GM12878 (cell line): ENCODE data around the gene MTHFD2. TPM values are rescaled to one million over a fixed set of nuclear protein-coding genes. Genes with fewer than 3 reads are reported as not detected.

Experiments used
- ATAC-seq: fragments of 200-7000 bp; cut with Tn5 transposase; 3 replicates; pipeline ENCODE4 v1.9.1; 2020; ENCODE audit warnings: mild to moderate bottlenecking, moderate library complexity
- BruUV-seq: library from RNA; stranded (reverse); fragments of 400-500 nt; replicated peaks from 2 replicates; lab custom pipeline; 2021; lab: Mats Ljungman, UMichigan
- CTCF ChIA-PET: fragments of 300-600 bp; sonication (Branson Sonifier 250); formaldehyde crosslinking; extraction: SDS; loops from one replicate; lab custom pipeline; 2021; ENCODE audit warnings: inconsistent platforms; lab: Yijun Ruan, JAX
- POLR2A ChIA-PET: fragments of 350-600 bp; formaldehyde crosslinking; extraction: SDS; loops from one replicate; lab custom pipeline; 2021; ENCODE audit warnings: inconsistent platforms; lab: Charles Lee
- RAD21 ChIA-PET: fragments of 300-600 bp; sonication (Branson Sonifier 250); formaldehyde crosslinking; loops from one replicate; lab custom pipeline; 2023; ENCODE audit warnings: antibody characterized with exemption; ENCODE audit not compliant: unreplicated experiment; lab: Charles Lee
- SMC1A ChIA-PET: fragments of 300-600 bp; sonication (Branson Sonifier 250); formaldehyde crosslinking; loops from one replicate; lab custom pipeline; 2023; ENCODE audit not compliant: unreplicated experiment, uncharacterized antibody; lab: Charles Lee
- DNase-seq: peaks from one replicate; pipeline ENCODE4 v3.0.0-alpha.2; 2011; ENCODE audit warnings: low read depth, low spot score
- FAIRE-seq: peaks from 3 replicates; lab custom pipeline; 2011; peaks lifted over from hg19 to GRCh38; lab: Jason Lieb, UNC
- H2AFZ ChIP-seq: 2 replicates; pipeline ENCODE4 v1.6.0; 2011; ENCODE audit warnings: low read depth, low read length, control low read depth; ENCODE audit not compliant: control insufficient read depth
- H3K27ac ChIP-seq: 2 replicates; pipeline ENCODE4 v1.5.1; 2011; ENCODE audit warnings: control low read depth; ENCODE audit not compliant: control insufficient read depth, insufficient read depth
- H3K27me3 ChIP-seq, 2 experiments: replicated peaks in 1 of 2; 2 replicates each; pipeline versions ENCODE4 v1.6.0 to v1.6.1; 2011; ENCODE audit warnings: low read length in 1 of 2; ENCODE audit not compliant: control insufficient read depth in 2 of 2, insufficient read depth in 2 of 2
- H3K36me3 ChIP-seq, 2 experiments: 2 replicates each; pipeline ENCODE4 v1.5.1; 2011; ENCODE audit warnings: low read length in 1 of 2; ENCODE audit not compliant: control insufficient read depth in 2 of 2, insufficient read depth in 2 of 2
- H3K4me1 ChIP-seq: 2 replicates; pipeline ENCODE4 v1.6.1; 2011; ENCODE audit warnings: mild to moderate bottlenecking, low read length, moderate library complexity, mixed read lengths; ENCODE audit not compliant: control insufficient read depth, insufficient read depth
- H3K4me2 ChIP-seq: 2 replicates; pipeline ENCODE4 v1.6.0; 2011; ENCODE audit warnings: control low read depth; ENCODE audit not compliant: control insufficient read depth, insufficient read depth
- H3K4me3 ChIP-seq: fragments of 200-600 bp; sonication (generic); 2 replicates; pipeline ENCODE4 v1.5.1; 2016
- H3K79me2 ChIP-seq: 2 replicates; pipeline ENCODE4 v1.6.0; 2011; ENCODE audit warnings: low read length; ENCODE audit not compliant: control insufficient read depth, insufficient read depth
- H3K9ac ChIP-seq: 2 replicates; pipeline ENCODE4 v1.8.0; 2011; ENCODE audit warnings: low read length, control low read depth, mixed read lengths; ENCODE audit not compliant: control insufficient read depth, insufficient read depth
- H3K9me3 ChIP-seq: replicated peaks from 3 replicates; pipeline ENCODE4 v1.5.1; 2011; ENCODE audit warnings: mild to moderate bottlenecking, low read length; ENCODE audit not compliant: control insufficient read depth, insufficient read depth
- H4K20me1 ChIP-seq: 2 replicates; pipeline ENCODE4 v1.6.0; 2011; ENCODE audit not compliant: control insufficient read depth, insufficient read depth
- BACH1 ChIP-seq: fragments of 450-650 bp; IDR thresholded peaks from 2 replicates; pipeline ENCODE4 v1.6.1; 2017; ENCODE audit warnings: mild to moderate bottlenecking, borderline replicate concordance
- CHD1 ChIP-seq: IDR thresholded peaks from 2 replicates; pipeline ENCODE4 v1.6.1; 2012; ENCODE audit warnings: low read depth, low read length, improper control_type of control experiment
- CHD2 ChIP-seq: IDR thresholded peaks from 2 replicates; pipeline ENCODE4 v1.6.1; 2011; ENCODE audit warnings: low read depth, low read length, improper control_type of control experiment, borderline replicate concordance
- DPF2 ChIP-seq: fragments of 450-650 bp; IDR thresholded peaks from 2 replicates; pipeline ENCODE4 v1.6.1; 2017; ENCODE audit warnings: mild to moderate bottlenecking
- IKZF1 ChIP-seq: fragments of 450-650 bp; conservative IDR thresholded peaks from 2 replicates; pipeline ENCODE4 v1.6.1; 2017; ENCODE audit warnings: antibody characterized with exemption, mild to moderate bottlenecking
- KLF5 ChIP-seq: fragments of 450-650 bp; IDR thresholded peaks from 2 replicates; pipeline ENCODE4 v1.6.1; 2014; ENCODE audit warnings: mild to moderate bottlenecking; ENCODE audit not compliant: partially characterized antibody
- LARP7 ChIP-seq: fragments of 450-650 bp; IDR thresholded peaks from 2 replicates; pipeline ENCODE4 v1.6.1; 2017; ENCODE audit warnings: mild to moderate bottlenecking
- MAX ChIP-seq: IDR thresholded peaks from 2 replicates; pipeline ENCODE4 v1.6.1; 2012; ENCODE audit warnings: low read depth, low read length, improper control_type of control experiment
- NBN ChIP-seq: fragments of 450-650 bp; IDR thresholded peaks from 2 replicates; pipeline ENCODE4 v1.6.1; 2016
- NFIC ChIP-seq: IDR thresholded peaks from 2 replicates; pipeline ENCODE4 v1.6.1; 2012; ENCODE audit warnings: low read depth, mild to moderate bottlenecking, inconsistent platforms, low read length, moderate library complexity
- NR2F1 ChIP-seq: fragments of 450-650 bp; conservative IDR thresholded peaks from 2 replicates; pipeline ENCODE4 v1.6.1; 2017; ENCODE audit warnings: mild to moderate bottlenecking
- PAX5 ChIP-seq: IDR thresholded peaks from 2 replicates; pipeline ENCODE4 v1.6.1; 2011; ENCODE audit warnings: low read depth, low read length, borderline replicate concordance
- PML ChIP-seq: IDR thresholded peaks from 2 replicates; pipeline ENCODE4 v1.6.1; 2012; ENCODE audit warnings: low read length, inconsistent platforms
- RUNX3 ChIP-seq: IDR thresholded peaks from 2 replicates; pipeline ENCODE4 v1.6.1; 2012; ENCODE audit warnings: low read length, inconsistent platforms
- SMAD5 ChIP-seq: IDR thresholded peaks from 2 replicates; pipeline ENCODE4 v1.6.1; 2016; ENCODE audit warnings: antibody characterized with exemption, low read depth
- YY1 ChIP-seq: IDR thresholded peaks from 2 replicates; pipeline ENCODE4 v1.6.1; 2011; ENCODE audit warnings: low read depth, mild to moderate bottlenecking, low read length
- ZNF24 ChIP-seq: fragments of 450-650 bp; IDR thresholded peaks from 2 replicates; pipeline ENCODE4 v1.6.1; 2017; ENCODE audit warnings: antibody characterized with exemption, mild to moderate bottlenecking
- WGBS: methylation state at CpG from one replicate; pipeline ENCODE4 v1.1.6; 2016; ENCODE audit warnings: low lambda C conversion rate; ENCODE audit not compliant: insufficient replicate concordance, insufficient coverage; ENCODE audit errors: missing lambda C conversion rate; 5-methylcytosine and 5-hydroxymethylcytosine counted together
- in situ Hi-C: fragments of 300-500 bp; cut with MboI; formaldehyde crosslinking; loops from 9 replicates; pipeline ENCODE4 v1.14.3; 2018; ENCODE audit warnings: mixed read lengths
- intact Hi-C: fragments of 100-400 bp; cut with micrococcal nuclease; formaldehyde crosslinking; loops from one replicate; pipeline ENCODE4 v1.14.2; 2022; ENCODE audit not compliant: unreplicated experiment
- polyA plus RNA-seq, 11 experiments: library from polyadenylated mRNA; depleted of rRNA in 4 of 11; unstranded in 6 of 11; stranded (reverse) in 5 of 11; fragments of >200 nt; fragmentation: Nextera tagmentation in 4 of 11; fragmentation: Illumina TruSeq in 1 of 11; extraction: Ambion mirVana in 4 of 11; extraction: Trizol in 1 of 11; gene quantifications; 1 replicate in 1 of 11; 2 replicates in 10 of 11; pipeline versions ENCODE4 v1.2.1 to v1.2.3, GENCODE V29; 2011 to 2016; ENCODE audit warnings: inconsistent platforms in 2 of 11, missing spikeins in 2 of 11, low read depth in 1 of 11
- total RNA-seq, 4 experiments: library from RNA; depleted of rRNA in 3 of 4; stranded (reverse); fragments of >200 nt in 3 of 4; fragmentation: Illumina TruSeq in 1 of 4; extraction: Trizol in 1 of 4; gene quantifications; 2 replicates each; pipeline versions ENCODE4 v1.2.1 to v1.2.3, GENCODE V29; 2013 to 2021
- TF ChIP-seq, protein P1 (sequence below): fragments of 450-650 bp; IDR thresholded peaks from 2 replicates; pipeline ENCODE4 v1.6.1; 2016; ENCODE audit warnings: mild to moderate bottlenecking
- TF ChIP-seq, protein P2 (sequence below): fragments of 450-650 bp; conservative IDR thresholded peaks from 2 replicates; pipeline ENCODE4 v1.6.1; 2017; ENCODE audit warnings: mild to moderate bottlenecking, moderate library complexity

The MTHFD2 gene
- total and polyA plus RNA-seq, 10 of the 15 experiments (the other 5 are each of a cell fraction or from before 2014, with no cell fraction given), result 128 to 292 (median 150) TPM

GRCh38 chr2:74199275-74199701 lies 873 bp downstream of the MTHFD2 start (continued):
- peak; percentile 49; the same call in 1 of the 2 replicates for TF ChIP-seq LARP7
- TF ChIP-seq NBN, result 0 out of 2 replicates have a peak, but pooled peaks have one; percentile 5
- no peak for TF ChIP-seq CHD1
- TF ChIP-seq MAX, result 0 out of 2 replicates have a peak, but pooled peaks have one; percentile 16
- TF ChIP-seq PML, result 0 out of 2 replicates have a peak, but pooled peaks have one; percentile 13
- TF ChIP-seq, protein P1, sequence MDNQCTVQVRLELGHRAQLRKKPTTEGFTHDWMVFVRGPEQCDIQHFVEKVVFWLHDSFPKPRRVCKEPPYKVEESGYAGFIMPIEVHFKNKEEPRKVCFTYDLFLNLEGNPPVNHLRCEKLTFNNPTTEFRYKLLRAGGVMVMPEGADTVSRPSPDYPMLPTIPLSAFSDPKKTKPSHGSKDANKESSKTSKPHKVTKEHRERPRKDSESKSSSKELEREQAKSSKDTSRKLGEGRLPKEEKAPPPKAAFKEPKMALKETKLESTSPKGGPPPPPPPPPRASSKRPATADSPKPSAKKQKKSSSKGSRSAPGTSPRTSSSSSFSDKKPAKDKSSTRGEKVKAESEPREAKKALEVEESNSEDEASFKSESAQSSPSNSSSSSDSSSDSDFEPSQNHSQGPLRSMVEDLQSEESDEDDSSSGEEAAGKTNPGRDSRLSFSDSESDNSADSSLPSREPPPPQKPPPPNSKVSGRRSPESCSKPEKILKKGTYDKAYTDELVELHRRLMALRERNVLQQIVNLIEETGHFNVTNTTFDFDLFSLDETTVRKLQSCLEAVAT, result peak; percentile 50; the same call in 1 of the 2 replicates
- no peak for TF ChIP-seq KLF5

- H3K27ac ChIP-seq, result peak overlapping the region; percentile 93
- H3K4me2 ChIP-seq, result peak overlapping the region; percentile 46
- in situ Hi-C loops (no loop called here), intact Hi-C loops (loop anchor here (5.0 kb wide), 1 partner anchor 33 kb away; no protein-coding TSS in a partner anchor)
- H3K9ac ChIP-seq, result peak overlapping the region; percentile 91
- ChIA-PET CTCF (interaction anchor here (1.0 to 7.8 kb wide), 15 partner anchors 8 to 375 kb away, joined by 3 to 90 read pairs (median 7); partner anchors contain the start of genes BOLA3 and MOB1A), POLR2A (interaction anchor here (0.6 to 6.4 kb wide), 12 partner anchors 8 to 135 kb away, joined by 3 to 83 read pairs (median 4); partner anchors contain the start of gene MOB1A), SMC1A (interaction anchor here (0.7 to 3.7 kb wide), 23 partner anchors 9 to 402 kb away, joined by 3 to 24 read pairs (median 5); partner anchors contain the start of genes BOLA3 and MOB1A), RAD21 (interaction anchor here (0.6 to 4.6 kb wide), 13 partner anchors 10 to 373 kb away, joined by 3 to 39 read pairs (median 6); partner anchors contain the start of genes BOLA3 and MOB1A)
- no peaks in the 10 kb centered on the region for H3K27me3 ChIP-seq
- FAIRE-seq (no peak), ATAC-seq (peak; percentile 1; the same call in 1 of the 3 replicates), DNase-seq (no peak)
- H3K4me3 ChIP-seq, result peak overlapping the region; percentile 96
- WGBS, result 0% methylated on average over 8 of the region's 8 CpGs
- H3K79me2 ChIP-seq, result peaks cover 67% of the 10 kb centered on the region
- BruUV-seq, result TSS peak; percentile 58
- H2AFZ ChIP-seq, result no peak overlapping the region
- H3K36me3 ChIP-seq, result peaks cover 0 to 2% of the 10 kb centered on the region in 2 experiments; a peak in 2 of 4 replicates
- H3K9me3 ChIP-seq, result no peaks in the 10 kb centered on the region
- H3K4me1 ChIP-seq, result peaks cover 12% of the 10 kb centered on the region
- peaks cover 3% of the 10 kb centered on the region; the same call in 1 of the 2 replicates for H4K20me1 ChIP-seq
- TF ChIP-seq NBN, result no peak
- 0 out of 2 replicates have a peak, but pooled peaks have one; percentile 36 for TF ChIP-seq MAX
- peak; percentile 90 for TF ChIP-seq NR2F1
- 0 out of 2 replicates have a peak, but pooled peaks have one; percentile 14 for TF ChIP-seq YY1
- TF ChIP-seq, protein P2, sequence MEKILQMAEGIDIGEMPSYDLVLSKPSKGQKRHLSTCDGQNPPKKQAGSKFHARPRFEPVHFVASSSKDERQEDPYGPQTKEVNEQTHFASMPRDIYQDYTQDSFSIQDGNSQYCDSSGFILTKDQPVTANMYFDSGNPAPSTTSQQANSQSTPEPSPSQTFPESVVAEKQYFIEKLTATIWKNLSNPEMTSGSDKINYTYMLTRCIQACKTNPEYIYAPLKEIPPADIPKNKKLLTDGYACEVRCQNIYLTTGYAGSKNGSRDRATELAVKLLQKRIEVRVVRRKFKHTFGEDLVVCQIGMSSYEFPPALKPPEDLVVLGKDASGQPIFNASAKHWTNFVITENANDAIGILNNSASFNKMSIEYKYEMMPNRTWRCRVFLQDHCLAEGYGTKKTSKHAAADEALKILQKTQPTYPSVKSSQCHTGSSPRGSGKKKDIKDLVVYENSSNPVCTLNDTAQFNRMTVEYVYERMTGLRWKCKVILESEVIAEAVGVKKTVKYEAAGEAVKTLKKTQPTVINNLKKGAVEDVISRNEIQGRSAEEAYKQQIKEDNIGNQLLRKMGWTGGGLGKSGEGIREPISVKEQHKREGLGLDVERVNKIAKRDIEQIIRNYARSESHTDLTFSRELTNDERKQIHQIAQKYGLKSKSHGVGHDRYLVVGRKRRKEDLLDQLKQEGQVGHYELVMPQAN, result 0 out of 2 replicates have a peak, but pooled peaks have one; percentile 21
- peak; percentile 71 for TF ChIP-seq IKZF1
- TF ChIP-seq CHD2, result no peak
- peak; percentile 6; the same call in 1 of the 2 replicates for TF ChIP-seq DPF2
- 0 out of 2 replicates have a peak, but pooled peaks have one; percentile 24 for TF ChIP-seq PAX5
- TF ChIP-seq RUNX3, result peak; percentile 46
- TF ChIP-seq SMAD5, result peak; percentile 28; the same call in 1 of the 2 replicates
- 0 out of 2 replicates have a peak, but pooled peaks have one; percentile 45 for TF ChIP-seq NFIC
- TF ChIP-seq BACH1, result peak; percentile 29; the same call in 1 of the 2 replicates
- no peak for TF ChIP-seq ZNF24
Measured at GRCh38 chr2:74199871-74200305, 1.5 kb downstream of the MTHFD2 start.
